Measurements from ENCODE around the gene MTHFD1L.

GRCh38 chr6:150967910-150968309 is 102.4 kb downstream of the MTHFD1L start:
- TF ChIP-seq EP300 (IDR thresholded peaks at IDR 0.05) (no peak), POLR2AphosphoS5 (IDR thresholded peaks at IDR 0.05) (no peak), CTCF (IDR thresholded peaks at IDR 0.05) (no peak), POLR2A (IDR thresholded peaks at IDR 0.05; ENCODE audit: low read depth) (no peak)
